ENCODE data around the gene REEP6.

Gene REEP6

GRCh38 chr19:1491114-1491848 is at the start of gene REEP6:
TSS of gene REEP6 (plus strand) at chr19:1491181. CDS start at chr19:1491270, 89 bp downstream.
- DNase-seq (ENCODE audit: low read depth) = no peak

GRCh38 chr19:1441677-1442438 is 49.1 kb upstream of the REEP6 start:
- DNase-seq (ENCODE audit: low read depth) = no peak

GRCh38 chr19:1445185-1445931 is 45.6 kb upstream of the REEP6 start:
- peak; percentile 52 for DNase-seq (ENCODE audit: low read depth)

GRCh38 chr19:1445932-1446712 is 44.9 kb upstream of the REEP6 start:
- no peak for DNase-seq (ENCODE audit: low read depth)

- DNase-seq (ENCODE audit: low read depth) = no peak
Measured at GRCh38 chr19:1446713-1447481, 44.1 kb upstream of the REEP6 start.

GRCh38 chr19:1447504-1447903 is 43.5 kb upstream of the REEP6 start:
- DNase-seq (ENCODE audit: low read depth) = no peak

- DNase-seq (ENCODE audit: low read depth) = no peak
Measured at GRCh38 chr19:1447944-1448343, 43.0 kb upstream of the REEP6 start.

GRCh38 chr19:1449467-1450442 is 41.2 kb upstream of the REEP6 start, which contains the start of gene APC2:
TSS of gene APC2 (plus strand) at chr19:1450121. CDS start at chr19:1453002, 2,881 bp downstream.
- no peak for DNase-seq (ENCODE audit: low read depth)

GRCh38 chr19:1450735-1451731 is 39.9 kb upstream of the REEP6 start:
- DNase-seq (ENCODE audit: low read depth) = no peak

GRCh38 chr19:1451916-1452801 is 38.8 kb upstream of the REEP6 start:
- DNase-seq (ENCODE audit: low read depth) = no peak

GRCh38 chr19:1452802-1453524 is 38.0 kb upstream of the REEP6 start:
- DNase-seq (ENCODE audit: low read depth) = no peak

- DNase-seq (ENCODE audit: low read depth) = no peak
Measured at GRCh38 chr19:1453525-1454364, 37.2 kb upstream of the REEP6 start.

GRCh38 chr19:1455002-1455335 is 36.0 kb upstream of the REEP6 start:
- no peak for DNase-seq (ENCODE audit: low read depth)

GRCh38 chr19:1455336-1456120 is 35.5 kb upstream of the REEP6 start:
- no peak for DNase-seq (ENCODE audit: low read depth)

Measured in stimulated activated CD8-positive, alpha-beta memory T cell treated with anti-CD3 and anti-CD28 coated beads, Interleukin-15, amount 100 ng/mL, for 1 hour (primary cell).